ENCODE measurements around the gene FAM20A.

DNA sequence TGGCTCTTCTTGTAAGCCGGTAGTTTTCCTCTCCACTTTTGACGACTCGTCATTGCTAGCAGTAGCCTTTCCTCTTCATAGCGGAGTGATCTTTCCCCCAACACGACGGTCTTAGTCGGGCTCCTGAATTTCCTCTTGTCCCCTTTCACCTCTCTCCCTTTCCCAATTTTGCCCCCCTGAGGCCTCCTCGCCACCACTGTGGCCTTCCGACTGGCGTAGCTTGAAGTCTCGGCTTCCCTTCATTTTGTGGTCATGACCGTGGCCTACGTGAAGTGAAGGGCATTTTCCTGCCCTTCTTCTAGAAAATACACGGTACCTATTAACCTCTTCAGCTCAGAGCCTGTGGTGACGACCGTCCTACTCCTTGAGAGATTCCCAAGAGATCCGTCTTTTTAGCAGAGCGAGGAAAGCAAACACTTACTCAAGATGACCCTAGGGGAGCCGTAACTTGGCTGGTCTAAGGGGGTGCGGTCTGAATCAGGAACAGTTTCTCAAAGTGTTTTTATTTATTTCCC is 88.2 kb downstream of the FAM20A start:
- TF ChIP-seq, protein P1, sequence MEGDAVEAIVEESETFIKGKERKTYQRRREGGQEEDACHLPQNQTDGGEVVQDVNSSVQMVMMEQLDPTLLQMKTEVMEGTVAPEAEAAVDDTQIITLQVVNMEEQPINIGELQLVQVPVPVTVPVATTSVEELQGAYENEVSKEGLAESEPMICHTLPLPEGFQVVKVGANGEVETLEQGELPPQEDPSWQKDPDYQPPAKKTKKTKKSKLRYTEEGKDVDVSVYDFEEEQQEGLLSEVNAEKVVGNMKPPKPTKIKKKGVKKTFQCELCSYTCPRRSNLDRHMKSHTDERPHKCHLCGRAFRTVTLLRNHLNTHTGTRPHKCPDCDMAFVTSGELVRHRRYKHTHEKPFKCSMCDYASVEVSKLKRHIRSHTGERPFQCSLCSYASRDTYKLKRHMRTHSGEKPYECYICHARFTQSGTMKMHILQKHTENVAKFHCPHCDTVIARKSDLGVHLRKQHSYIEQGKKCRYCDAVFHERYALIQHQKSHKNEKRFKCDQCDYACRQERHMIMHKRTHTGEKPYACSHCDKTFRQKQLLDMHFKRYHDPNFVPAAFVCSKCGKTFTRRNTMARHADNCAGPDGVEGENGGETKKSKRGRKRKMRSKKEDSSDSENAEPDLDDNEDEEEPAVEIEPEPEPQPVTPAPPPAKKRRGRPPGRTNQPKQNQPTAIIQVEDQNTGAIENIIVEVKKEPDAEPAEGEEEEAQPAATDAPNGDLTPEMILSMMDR (optimal IDR thresholded peaks at IDR 0.05 in 1 of 3, IDR thresholded peaks at IDR 0.05 in 1 of 3, conservative IDR thresholded peaks at IDR 0.05 in 1 of 3; ENCODE audit: extremely low read depth in 1 of 3, insufficient read depth in 2 of 3, low read length in 3 of 3) = no peak
- no peak for TF ChIP-seq EZH2 (IDR thresholded peaks at IDR 0.05; ENCODE audit: low read length)

Measured in keratinocyte (primary cell).